Neural cell (in vitro differentiated cells): ENCODE results near the gene ADO. TPM values are rescaled to one million over a fixed set of nuclear protein-coding genes. Genes with fewer than 3 reads are reported as not detected.
A peak's percentile ranks its signal among the peaks of the same experiment; 100 is the strongest.

Experiments
- H2AFZ ChIP-seq: fragments of 200-600, 300-800 bp; sonication (generic), shearing (Covaris generic); 2 replicates; pipeline ENCODE4 v1.6.0; 2014; ENCODE audit warnings: low read depth, mild to moderate bottlenecking, antibody characterized with exemption, low read length, moderate library complexity
- H3F3A ChIP-seq: fragments of 200-600 bp; shearing (Covaris generic); 2 replicates; pipeline ENCODE4 v1.6.1; 2016; ENCODE audit warnings: mild to moderate bottlenecking, moderate library complexity, mixed read lengths, antibody characterized with exemption, low read length; ENCODE audit not compliant: insufficient read depth, poor library complexity, severe bottlenecking
- H3K27ac ChIP-seq: fragments of 200-600, 300-800 bp; sonication (generic), shearing (Covaris generic); 2 replicates; pipeline ENCODE4 v1.5.1; 2014; ENCODE audit warnings: mild to moderate bottlenecking, low read length, moderate library complexity
- H3K27me3 ChIP-seq: fragments of 300-800, 200-600 bp; sonication (generic), shearing (Covaris generic); 2 replicates; pipeline ENCODE4 v1.6.0; 2014; ENCODE audit warnings: mild to moderate bottlenecking, low read depth, low read length, moderate library complexity; ENCODE audit not compliant: insufficient read depth
- H3K36me3 ChIP-seq: fragments of 300-800, 200-600 bp; sonication (generic), shearing (Covaris generic); 2 replicates; pipeline ENCODE4 v1.5.1; 2014; ENCODE audit warnings: mild to moderate bottlenecking, antibody characterized with exemption, low read length, moderate library complexity; ENCODE audit not compliant: insufficient read depth
- H3K4me2 ChIP-seq: fragments of 300-800, 200-600 bp; sonication (generic), shearing (Covaris generic); 2 replicates; pipeline ENCODE4 v1.6.0; 2014; ENCODE audit warnings: mild to moderate bottlenecking, low read length
- H3K4me3 ChIP-seq: fragments of 300-800, 200-600 bp; sonication (generic), shearing (Covaris generic); 2 replicates; pipeline ENCODE4 v1.5.1; 2014; ENCODE audit warnings: mild to moderate bottlenecking, low read length, moderate library complexity
- H3K79me2 ChIP-seq: fragments of 200-600 bp; shearing (Covaris generic); replicated peaks from 2 replicates; pipeline ENCODE4 v1.6.0; 2014; ENCODE audit warnings: mild to moderate bottlenecking, low read length, moderate library complexity; ENCODE audit not compliant: insufficient read depth
- H3K9ac ChIP-seq: fragments of 300-800, 200-600 bp; sonication (generic), shearing (Covaris generic); 2 replicates; pipeline ENCODE4 v1.6.1; 2016; ENCODE audit warnings: mild to moderate bottlenecking, low read length, mixed read lengths
- H3K9me2 ChIP-seq: fragments of 200-600 bp; shearing (Covaris generic); 2 replicates; pipeline ENCODE4 v1.6.1; 2016; ENCODE audit warnings: mild to moderate bottlenecking, low read length, mixed read lengths; ENCODE audit not compliant: insufficient read depth
- H3K9me3 ChIP-seq: fragments of 200-600, 300-800 bp; sonication (generic), shearing (Covaris generic); 2 replicates; pipeline ENCODE4 v1.6.1; 2016; ENCODE audit warnings: mild to moderate bottlenecking, mixed run types, low read length, moderate library complexity, mixed read lengths
- H4K20me1 ChIP-seq: fragments of 200-600 bp; shearing (Covaris generic); 2 replicates; pipeline ENCODE4 v1.6.1; 2016; ENCODE audit warnings: mild to moderate bottlenecking, mixed run types; ENCODE audit not compliant: insufficient read depth
- EP300 ChIP-seq: fragments of 450-650 bp; conservative IDR thresholded peaks from 2 replicates; pipeline ENCODE4 v1.6.1; 2014; ENCODE audit warnings: antibody characterized with exemption, mild to moderate bottlenecking, moderate library complexity; ENCODE audit not compliant: poor library complexity, severe bottlenecking
- MXI1 ChIP-seq: fragments of 450-650 bp; conservative IDR thresholded peaks from 2 replicates; pipeline ENCODE4 v1.6.1; 2014; ENCODE audit warnings: antibody characterized with exemption, mild to moderate bottlenecking; ENCODE audit not compliant: poor library complexity, severe bottlenecking
- POLR2AphosphoS5 ChIP-seq: IDR thresholded peaks from 2 replicates; pipeline ENCODE4 v1.6.1; 2012
- REST ChIP-seq: IDR thresholded peaks from 2 replicates; pipeline ENCODE4 v1.6.1; 2012; ENCODE audit warnings: borderline replicate concordance
- SMC3 ChIP-seq: fragments of 450-650 bp; conservative IDR thresholded peaks from 2 replicates; pipeline ENCODE4 v1.6.1; 2014; ENCODE audit warnings: antibody characterized with exemption, mild to moderate bottlenecking, moderate library complexity; ENCODE audit not compliant: poor library complexity
- polyA plus RNA-seq: library from polyadenylated mRNA; depleted of rRNA; stranded (reverse); fragments of >200 nt; gene quantifications from 2 replicates; pipeline ENCODE4 v1.2.3, GENCODE V29; 2014
- TF ChIP-seq, protein P1 (sequence below): fragments of 450-650 bp; IDR thresholded peaks from 2 replicates; pipeline ENCODE4 v1.5.1; 2014; ENCODE audit warnings: antibody characterized with exemption, mild to moderate bottlenecking, moderate library complexity; ENCODE audit not compliant: poor library complexity, severe bottlenecking

ADO gene
- polyA plus RNA-seq, 1 donor from 2014 or later, result 33.2 TPM

GRCh38 chr10:62816076-62816330, 11.5 kb downstream of the ADO start:
- TF ChIP-seq SMC3, result no peak
- peak; percentile 15 for TF ChIP-seq POLR2AphosphoS5
- Histone ChIP-seq H4K20me1 (no peaks in the 10 kb centered on the region), H3K9ac (peak overlapping the region; percentile 58), H3K9me3 (no peaks in the 10 kb centered on the region), H3K4me3 (peak overlapping the region; percentile 80), H3K4me2 (peak overlapping the region; percentile 95), H3K27ac (no peak overlapping the region), H3K27me3 (peaks cover 87% of the 10 kb centered on the region), H3K9me2 (no peaks in the 10 kb centered on the region), H3K36me3 (no peaks in the 10 kb centered on the region), H3K79me2 (no peaks in the 10 kb centered on the region), H2AFZ (no peak overlapping the region), H3F3A (peaks cover 4% of the 10 kb centered on the region)

DNA sequence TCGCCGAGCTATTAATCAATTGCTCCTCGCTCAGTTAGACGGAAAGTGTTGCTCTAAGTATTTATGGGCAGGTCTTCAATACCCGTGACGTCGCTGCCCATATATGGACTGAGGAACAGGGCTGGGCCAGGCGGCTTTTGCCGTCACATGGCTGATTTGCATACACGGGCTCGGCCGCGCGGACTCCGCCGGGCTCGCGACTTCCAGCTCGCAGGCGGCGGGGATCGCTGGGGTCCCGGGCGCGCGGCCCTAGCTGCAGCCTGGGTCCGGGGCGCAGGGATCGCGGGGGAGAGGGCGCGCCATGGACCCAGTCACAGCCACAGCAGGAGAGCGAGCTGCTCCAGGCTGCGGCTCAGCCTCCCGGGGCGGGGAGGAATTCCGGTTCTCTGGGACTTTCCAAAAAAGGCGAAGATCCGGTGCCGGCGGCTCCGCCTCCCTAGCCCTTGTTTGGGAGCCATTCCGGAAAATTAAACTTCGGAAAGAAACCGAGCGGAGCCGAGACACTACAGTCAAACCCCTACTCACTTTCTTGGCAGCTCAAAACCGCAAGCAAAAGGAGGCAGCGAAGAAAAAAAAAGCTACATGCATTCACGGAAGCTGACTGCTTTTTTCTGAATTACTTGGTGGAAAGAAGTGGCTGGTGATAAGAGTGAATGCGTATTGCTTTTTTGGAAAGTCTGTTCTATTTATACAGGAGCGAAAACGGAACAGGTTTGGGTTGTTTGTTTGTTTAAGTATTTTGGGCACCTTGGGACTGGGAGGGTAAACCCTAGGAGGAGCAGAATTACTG, 12.0 kb downstream of the ADO start, which contains the start of gene EGR2:
EGR2 (minus strand) TSS at position 36 of the 790 bp plus-strand sequence. CDS start 337 bp downstream, outside the sequence.
- no peaks in the 10 kb centered on the region for H3K36me3 ChIP-seq
- peak within 1 kb of the TSS; percentile 7 for H2AFZ ChIP-seq
- TF ChIP-seq REST (no peak), MXI1 (peak; percentile 54), POLR2AphosphoS5 (peak; percentile 26)
- TF ChIP-seq, protein P1, sequence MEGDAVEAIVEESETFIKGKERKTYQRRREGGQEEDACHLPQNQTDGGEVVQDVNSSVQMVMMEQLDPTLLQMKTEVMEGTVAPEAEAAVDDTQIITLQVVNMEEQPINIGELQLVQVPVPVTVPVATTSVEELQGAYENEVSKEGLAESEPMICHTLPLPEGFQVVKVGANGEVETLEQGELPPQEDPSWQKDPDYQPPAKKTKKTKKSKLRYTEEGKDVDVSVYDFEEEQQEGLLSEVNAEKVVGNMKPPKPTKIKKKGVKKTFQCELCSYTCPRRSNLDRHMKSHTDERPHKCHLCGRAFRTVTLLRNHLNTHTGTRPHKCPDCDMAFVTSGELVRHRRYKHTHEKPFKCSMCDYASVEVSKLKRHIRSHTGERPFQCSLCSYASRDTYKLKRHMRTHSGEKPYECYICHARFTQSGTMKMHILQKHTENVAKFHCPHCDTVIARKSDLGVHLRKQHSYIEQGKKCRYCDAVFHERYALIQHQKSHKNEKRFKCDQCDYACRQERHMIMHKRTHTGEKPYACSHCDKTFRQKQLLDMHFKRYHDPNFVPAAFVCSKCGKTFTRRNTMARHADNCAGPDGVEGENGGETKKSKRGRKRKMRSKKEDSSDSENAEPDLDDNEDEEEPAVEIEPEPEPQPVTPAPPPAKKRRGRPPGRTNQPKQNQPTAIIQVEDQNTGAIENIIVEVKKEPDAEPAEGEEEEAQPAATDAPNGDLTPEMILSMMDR, result no peak
- H3F3A ChIP-seq, result peaks cover 4% of the 10 kb centered on the region
- peak within 1 kb of the TSS; percentile 95 for H3K4me2 ChIP-seq
- H3K9me2 ChIP-seq, result no peaks in the 10 kb centered on the region
- no peaks in the 10 kb centered on the region for H3K79me2 ChIP-seq
- H4K20me1 ChIP-seq, result no peaks in the 10 kb centered on the region
- no peak within 1 kb of the TSS for H3K27ac ChIP-seq
- peaks cover 89% of the 10 kb centered on the region for H3K27me3 ChIP-seq
- peak within 1 kb of the TSS; percentile 58 for H3K9ac ChIP-seq
- no peaks in the 10 kb centered on the region for H3K9me3 ChIP-seq
- H3K4me3 ChIP-seq, result peak within 1 kb of the TSS; percentile 80

GRCh38 chr10:62817121-62817765, 12.7 kb downstream of the ADO start:
- H3K9me2 ChIP-seq, result no peaks in the 10 kb centered on the region
- TF ChIP-seq REST (no peak), EP300 (no peak), MXI1 (no peak)
- peaks cover 89% of the 10 kb centered on the region for H3K27me3 ChIP-seq
- H4K20me1 ChIP-seq, result no peaks in the 10 kb centered on the region
- H3K4me2 ChIP-seq, result peak overlapping the region; percentile 95
- H3K9ac ChIP-seq, result peak overlapping the region; percentile 58
- peak overlapping the region; percentile 7 for H2AFZ ChIP-seq
- H3K4me3 ChIP-seq, result peak overlapping the region; percentile 80
- H3K9me3 ChIP-seq, result no peaks in the 10 kb centered on the region
- no peaks in the 10 kb centered on the region for H3K79me2 ChIP-seq
- peaks cover 4% of the 10 kb centered on the region for H3F3A ChIP-seq
- H3K27ac ChIP-seq, result no peak overlapping the region
- no peaks in the 10 kb centered on the region for H3K36me3 ChIP-seq
